ENCODE data around the gene TMEM86B. TPM values are rescaled to one million over a fixed set of nuclear protein-coding genes. Genes with fewer than 3 reads are reported as not detected.

Gene TMEM86B
- total RNA-seq, 4 donors from 2014 or later, result 1.7 to 3.8 (median 1.8) TPM; not detected in 1

DNA sequence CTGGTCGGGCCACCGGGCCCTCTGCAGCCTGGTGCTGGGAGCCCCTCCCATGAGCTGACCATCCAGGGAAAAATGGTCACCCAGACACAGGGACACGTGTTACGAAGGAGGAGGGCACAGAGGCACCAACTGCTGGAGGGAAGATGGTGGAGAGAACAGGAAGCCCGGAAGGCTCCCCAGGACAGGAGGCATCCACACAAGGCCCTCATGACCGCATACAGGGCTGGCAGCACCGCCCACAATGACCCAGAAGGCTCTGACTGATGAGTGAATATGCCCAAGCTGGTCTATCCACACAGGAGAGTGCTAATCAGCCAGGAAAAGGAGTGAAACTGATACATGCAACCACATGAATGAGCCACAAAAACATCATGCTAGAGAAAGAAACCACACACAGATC, 14.0 kb upstream of the TMEM86B start:
- Histone ChIP-seq H3K36me3 (peaks cover 0 to 97% of the 10 kb centered on the region in 2 donors), H3K4me3 (no peak overlapping the region), H3K27ac (no peak overlapping the region), H3K27me3 (no peaks in the 10 kb centered on the region), H3K4me1 (peaks cover 0 to 6% (median 3%) of the 10 kb centered on the region in 3 donors), H3K9me3 (no peaks in the 10 kb centered on the region)
- ATAC-seq, result no peak
- no CpG with 5 or more reads among the region's 7 CpGs for WGBS, 2 donors (ENCODE audit: low coverage in 1 of 2)
- TF ChIP-seq EP300 (IDR thresholded peaks at IDR 0.05) (no peak), POLR2A (IDR thresholded peaks at IDR 0.05) (no peak), POLR2AphosphoS5 (IDR thresholded peaks at IDR 0.05) (no peak), CTCF (IDR thresholded peaks at IDR 0.05) (no peak)

- Histone ChIP-seq H3K27ac (no peak overlapping the region), H3K4me3 (no peak overlapping the region), H3K27me3 (no peaks in the 10 kb centered on the region), H3K4me1 (peaks cover 0 to 1% (median 0%) of the 10 kb centered on the region in 3 donors), H3K36me3 (peaks cover 0 to 100% of the 10 kb centered on the region in 2 donors), H3K9me3 (no peaks in the 10 kb centered on the region)
- 100% methylated on average over 1 of the region's 16 CpGs; no CpG with 5 or more reads in 1 of the 2 donors for WGBS, 2 donors (ENCODE audit: low coverage in 1 of 2)
- no peak for TF ChIP-seq EP300 (IDR thresholded peaks at IDR 0.05)
- no peak for TF ChIP-seq POLR2AphosphoS5 (IDR thresholded peaks at IDR 0.05)
- TF ChIP-seq CTCF (IDR thresholded peaks at IDR 0.05), result no peak
- TF ChIP-seq POLR2A (IDR thresholded peaks at IDR 0.05), result no peak
- ATAC-seq, result no peak
Observed at GRCh38 chr19:55241935-55242464, 13.4 kb upstream of the TMEM86B start.

- no peak overlapping the region for H3K27ac ChIP-seq
- peaks cover 0 to 100% of the 10 kb centered on the region in 2 donors for H3K36me3 ChIP-seq
- no peak for TF ChIP-seq POLR2A (IDR thresholded peaks at IDR 0.05)
- no peak for TF ChIP-seq EP300 (IDR thresholded peaks at IDR 0.05)
- no peak for TF ChIP-seq CTCF (IDR thresholded peaks at IDR 0.05)
- TF ChIP-seq POLR2AphosphoS5 (IDR thresholded peaks at IDR 0.05), result no peak
- WGBS, 2 donors (ENCODE audit: low coverage in 1 of 2), result 87 to 100% methylated on average over 1 to 3 of the region's 37 CpGs
- ATAC-seq, result no peak
- H3K9me3 ChIP-seq, result no peaks in the 10 kb centered on the region
- no peaks in the 10 kb centered on the region for H3K4me1 ChIP-seq
- no peak overlapping the region for H3K4me3 ChIP-seq
- H3K27me3 ChIP-seq, result no peaks in the 10 kb centered on the region
Observed at GRCh38 chr19:55241143-55241934, 12.8 kb upstream of the TMEM86B start.

DNA sequence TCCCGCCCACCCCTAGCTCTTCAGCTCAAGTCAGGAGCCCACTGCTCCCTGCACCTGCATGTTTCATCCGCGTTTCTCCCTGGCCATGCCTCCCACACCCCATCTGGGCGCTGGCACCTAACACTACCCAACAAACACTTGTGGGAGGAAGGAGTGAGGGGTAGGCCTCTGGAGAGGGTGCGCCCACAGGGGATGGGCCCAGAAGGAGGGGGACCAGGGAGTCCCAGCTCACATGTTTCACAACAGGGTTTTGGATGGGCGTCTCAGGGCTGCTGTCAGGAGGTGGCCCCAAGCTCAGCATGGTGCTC, 12.1 kb upstream of the TMEM86B start:
- H3K9me3 ChIP-seq, result no peaks in the 10 kb centered on the region
- H3K27ac ChIP-seq, result no peak overlapping the region
- no peak for TF ChIP-seq CTCF (IDR thresholded peaks at IDR 0.05)
- no peak for TF ChIP-seq POLR2A (IDR thresholded peaks at IDR 0.05)
- TF ChIP-seq EP300 (IDR thresholded peaks at IDR 0.05), result no peak
- TF ChIP-seq POLR2AphosphoS5 (IDR thresholded peaks at IDR 0.05), result no peak
- ATAC-seq, result no peak
- H3K27me3 ChIP-seq, result no peaks in the 10 kb centered on the region
- H3K4me3 ChIP-seq, result no peak overlapping the region
- peaks cover 0 to 100% of the 10 kb centered on the region in 2 donors for H3K36me3 ChIP-seq
- 80% methylated on average over 2 of the region's 6 CpGs; no CpG with 5 or more reads in 1 of the 2 donors for WGBS, 2 donors (ENCODE audit: low coverage in 1 of 2)
- H3K4me1 ChIP-seq, result no peaks in the 10 kb centered on the region

- WGBS, 2 donors (ENCODE audit: low coverage in 1 of 2), result 100% methylated on average over 1 of the region's 12 CpGs; no CpG with 5 or more reads in 1 of the 2 donors
- Histone ChIP-seq H3K9me3 (no peaks in the 10 kb centered on the region), H3K27me3 (no peaks in the 10 kb centered on the region), H3K36me3 (peaks cover 0 to 99% of the 10 kb centered on the region in 2 donors), H3K27ac (no peak overlapping the region), H3K4me1 (no peaks in the 10 kb centered on the region), H3K4me3 (no peak overlapping the region)
- no peak for ATAC-seq
- TF ChIP-seq POLR2AphosphoS5 (IDR thresholded peaks at IDR 0.05), result no peak
- TF ChIP-seq POLR2A (IDR thresholded peaks at IDR 0.05), result no peak
- no peak for TF ChIP-seq CTCF (IDR thresholded peaks at IDR 0.05)
- TF ChIP-seq EP300 (IDR thresholded peaks at IDR 0.05), result no peak
Observed at GRCh38 chr19:55239004-55239403, 10.4 kb upstream of the TMEM86B start.
